GM18867 (cell line): ENCODE results near the gene RUSF1.
A peak's percentile ranks its signal among the peaks of the same experiment; 100 is the strongest.
"Not testable (repeated sequence)": the region's sequence is repeated elsewhere in the genome, so short reads cannot be mapped to it uniquely, and the experiment has no call there.

Source experiments
- ATAC-seq: cut with Tn5 transposase; IDR thresholded peaks from one replicate; pipeline ENCODE4 v1.9.1; 2021; ENCODE audit warnings: mild to moderate bottlenecking, moderate library complexity; ENCODE audit not compliant: unreplicated experiment

Gene RUSF1

GRCh38 chr16:31517800-31518402 lies 9.7 kb upstream of the RUSF1 start:
- no peak for ATAC-seq

GRCh38 chr16:31513884-31514283 lies 5.7 kb upstream of the RUSF1 start:
- no peak for ATAC-seq

GRCh38 chr16:31513126-31513525 lies 4.9 kb upstream of the RUSF1 start:
- no peak for ATAC-seq

GRCh38 chr16:31508706-31509195 lies 560 bp upstream of the RUSF1 start:
- ATAC-seq = no peak

- peak; percentile 6 for ATAC-seq
These were observed 618 bp downstream of the RUSF1 start for GRCh38 chr16:31507617-31507928.

GRCh38 chr16:31505483-31505882 lies 2.7 kb downstream of the RUSF1 start:
- ATAC-seq = no peak

GRCh38 chr16:31504159-31504558 lies 4.0 kb downstream of the RUSF1 start:
- no peak for ATAC-seq

GRCh38 chr16:31503555-31503954 lies 4.6 kb downstream of the RUSF1 start:
- ATAC-seq = not testable (repeated sequence)

- ATAC-seq = no peak
These were observed 5.2 kb downstream of the RUSF1 start for GRCh38 chr16:31502981-31503380.

- no peak for ATAC-seq
These were observed 6.2 kb downstream of the RUSF1 start for GRCh38 chr16:31501966-31502348.

- ATAC-seq = no peak
These were observed 6.8 kb downstream of the RUSF1 start for GRCh38 chr16:31501226-31501965.

GRCh38 chr16:31499928-31500327 lies 8.3 kb downstream of the RUSF1 start:
- ATAC-seq = no peak

GRCh38 chr16:31498493-31498892 lies 9.7 kb downstream of the RUSF1 start:
- ATAC-seq = no peak

- ATAC-seq = no peak
These were observed 11.5 kb downstream of the RUSF1 start for GRCh38 chr16:31496670-31497069.

GRCh38 chr16:31493506-31494125 lies 14.6 kb downstream of the RUSF1 start:
- ATAC-seq = no peak

GRCh38 chr16:31491778-31492418 lies 16.3 kb downstream of the RUSF1 start:
- no peak for ATAC-seq

- ATAC-seq = no peak
These were observed 18.3 kb downstream of the RUSF1 start for GRCh38 chr16:31489616-31490584.

- no peak for ATAC-seq
These were observed 19.0 kb downstream of the RUSF1 start for GRCh38 chr16:31489298-31489564.

- no peak for ATAC-seq
These were observed 19.5 kb downstream of the RUSF1 start for GRCh38 chr16:31488468-31489297.
